ENCODE results near the gene FKRP.

The FKRP gene

DNA sequence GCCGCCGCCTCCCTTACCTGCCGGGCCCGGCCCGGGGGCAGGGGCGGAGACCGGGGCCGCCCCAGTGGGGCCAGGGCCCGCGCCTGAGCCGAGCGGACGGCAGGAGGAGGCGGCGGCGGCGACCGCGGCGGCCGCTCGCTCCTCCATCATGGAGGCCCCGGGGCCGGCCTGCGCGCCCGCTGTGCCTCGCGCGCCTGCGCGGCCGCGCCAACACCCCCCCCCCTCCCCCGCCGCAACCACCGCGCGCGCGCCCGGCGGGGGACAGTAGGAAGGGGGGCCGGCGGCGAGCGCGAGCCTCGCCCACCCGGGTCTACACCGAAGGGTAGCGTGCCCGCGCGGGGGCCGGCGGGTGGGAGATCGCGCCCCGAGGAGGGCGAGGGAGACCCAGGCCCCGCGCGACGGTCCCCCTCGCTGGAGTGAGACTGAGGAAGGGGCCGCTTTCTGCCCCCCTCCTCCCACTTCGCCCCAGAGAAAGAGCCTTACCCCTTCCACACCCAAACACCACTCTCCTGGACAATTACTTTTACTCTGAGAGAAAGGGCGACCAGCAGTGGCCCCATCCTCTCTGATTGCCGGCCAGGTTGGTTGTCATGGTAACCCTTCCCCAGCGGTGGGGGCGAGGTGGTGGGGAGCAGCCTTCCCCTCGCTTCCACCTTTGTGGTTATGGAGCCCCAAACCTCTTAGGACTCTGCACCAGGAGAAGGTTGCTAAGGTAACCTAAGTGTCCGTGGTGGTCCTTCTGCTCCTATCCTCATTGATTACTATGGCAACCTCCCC, 612 bp downstream of the FKRP start, which contains the start of gene STRN4:
Gene STRN4 (minus strand): TSS at position 170 of the 777 bp plus-strand sequence. CDS start 20 bp downstream, at position 150.
- Histone ChIP-seq H3K9ac (ENCODE audit: low read depth, low read length, poor library complexity, severe bottlenecking) (peak within 1 kb of the TSS; percentile 86), H3K4me2 (ENCODE audit: low read depth, low read length, poor library complexity, severe bottlenecking) (peak within 1 kb of the TSS; percentile 94), H3K4me3 (ENCODE audit: low read length, poor library complexity, severe bottlenecking) (peak within 1 kb of the TSS; percentile 82), H3K36me3 (ENCODE audit: insufficient read depth, low read length) (no peaks in the 10 kb centered on the region), H3K9me2 (replicated peaks; ENCODE audit: low read depth, low read length) (no peaks in the 10 kb centered on the region), H3K9me3 (ENCODE audit: insufficient read depth, low read depth, low read length) (no peaks in the 10 kb centered on the region), H3K79me2 (ENCODE audit: insufficient read depth, low read length) (peaks cover 53% of the 10 kb centered on the region), H3F3A (ENCODE audit: low read depth) (0 out of 2 replicates have a peak, but pooled peaks cover 5% of the 10 kb centered on the region), H4K20me1 (ENCODE audit: insufficient read depth, low read length, poor library complexity, severe bottlenecking) (peaks cover 39% of the 10 kb centered on the region), H3K4me1 (ENCODE audit: insufficient read depth, low read length, poor library complexity, severe bottlenecking) (peaks cover 24% of the 10 kb centered on the region), H2AFZ (ENCODE audit: low read length) (peak within 1 kb of the TSS; percentile 89), H3K27me3 (ENCODE audit: insufficient read depth, low read length, poor library complexity, severe bottlenecking) (peaks cover 8% of the 10 kb centered on the region)
- TF ChIP-seq, protein P1, sequence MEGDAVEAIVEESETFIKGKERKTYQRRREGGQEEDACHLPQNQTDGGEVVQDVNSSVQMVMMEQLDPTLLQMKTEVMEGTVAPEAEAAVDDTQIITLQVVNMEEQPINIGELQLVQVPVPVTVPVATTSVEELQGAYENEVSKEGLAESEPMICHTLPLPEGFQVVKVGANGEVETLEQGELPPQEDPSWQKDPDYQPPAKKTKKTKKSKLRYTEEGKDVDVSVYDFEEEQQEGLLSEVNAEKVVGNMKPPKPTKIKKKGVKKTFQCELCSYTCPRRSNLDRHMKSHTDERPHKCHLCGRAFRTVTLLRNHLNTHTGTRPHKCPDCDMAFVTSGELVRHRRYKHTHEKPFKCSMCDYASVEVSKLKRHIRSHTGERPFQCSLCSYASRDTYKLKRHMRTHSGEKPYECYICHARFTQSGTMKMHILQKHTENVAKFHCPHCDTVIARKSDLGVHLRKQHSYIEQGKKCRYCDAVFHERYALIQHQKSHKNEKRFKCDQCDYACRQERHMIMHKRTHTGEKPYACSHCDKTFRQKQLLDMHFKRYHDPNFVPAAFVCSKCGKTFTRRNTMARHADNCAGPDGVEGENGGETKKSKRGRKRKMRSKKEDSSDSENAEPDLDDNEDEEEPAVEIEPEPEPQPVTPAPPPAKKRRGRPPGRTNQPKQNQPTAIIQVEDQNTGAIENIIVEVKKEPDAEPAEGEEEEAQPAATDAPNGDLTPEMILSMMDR (conservative IDR thresholded peaks at IDR 0.05; ENCODE audit: low read length), result no peak
- TF ChIP-seq EZH2phosphoT487 (IDR thresholded peaks at IDR 0.05; ENCODE audit: borderline replicate concordance), result no peak

DNA sequence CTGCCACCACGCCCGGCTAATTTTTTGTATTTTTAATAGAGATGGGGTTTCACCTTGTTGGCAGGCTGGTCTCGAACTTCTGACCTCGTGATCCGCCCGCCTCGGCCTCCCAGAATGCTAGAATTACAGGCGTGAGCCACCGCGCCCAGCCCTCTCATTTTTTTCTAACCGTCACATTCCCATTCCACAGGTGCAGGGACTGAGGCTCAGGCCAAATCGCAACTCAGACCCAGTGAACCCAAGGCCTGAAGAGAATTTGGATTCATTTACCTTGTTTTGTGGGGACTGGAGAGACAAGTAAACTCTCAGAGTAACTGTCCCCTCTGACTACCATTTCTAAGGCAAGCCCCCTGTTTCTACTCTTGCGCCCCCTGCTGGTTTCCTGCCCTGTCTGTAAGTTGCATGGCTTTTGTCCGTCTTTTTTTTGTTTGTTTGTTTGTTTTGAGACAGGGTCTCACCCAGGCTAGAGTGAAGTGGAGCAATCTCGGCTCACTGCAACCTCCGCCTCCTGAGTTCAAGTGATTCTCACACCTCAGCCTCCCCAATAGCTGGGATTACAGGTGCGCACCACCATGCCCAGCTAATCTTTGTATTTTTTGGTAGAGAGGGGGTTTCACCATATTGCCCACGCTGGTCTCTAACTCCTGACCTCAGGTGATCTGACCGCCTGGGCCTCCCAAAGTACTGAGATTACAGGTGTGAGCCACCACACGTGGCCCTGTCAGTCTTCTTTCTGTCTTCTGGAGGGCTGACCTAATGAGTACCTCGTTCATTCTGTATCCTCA, 2.7 kb downstream of the FKRP start:
- Histone ChIP-seq H3K9me3 (ENCODE audit: insufficient read depth, low read depth, low read length) (no peaks in the 10 kb centered on the region), H4K20me1 (ENCODE audit: insufficient read depth, low read length, poor library complexity, severe bottlenecking) (peaks cover 20% of the 10 kb centered on the region), H3K79me2 (ENCODE audit: insufficient read depth, low read length) (peaks cover 32% of the 10 kb centered on the region), H3K9me2 (replicated peaks; ENCODE audit: low read depth, low read length) (no peaks in the 10 kb centered on the region), H3K9ac (ENCODE audit: low read depth, low read length, poor library complexity, severe bottlenecking) (no peak overlapping the region), H3K4me1 (ENCODE audit: insufficient read depth, low read length, poor library complexity, severe bottlenecking) (peaks cover 10% of the 10 kb centered on the region), H3F3A (ENCODE audit: low read depth) (0 out of 2 replicates have a peak, but pooled peaks cover 5% of the 10 kb centered on the region), H3K4me3 (ENCODE audit: low read length, poor library complexity, severe bottlenecking) (no peak overlapping the region), H3K36me3 (ENCODE audit: insufficient read depth, low read length) (no peaks in the 10 kb centered on the region), H3K4me2 (ENCODE audit: low read depth, low read length, poor library complexity, severe bottlenecking) (no peak overlapping the region), H2AFZ (ENCODE audit: low read length) (no peak overlapping the region), H3K27me3 (ENCODE audit: insufficient read depth, low read length, poor library complexity, severe bottlenecking) (peaks cover 8% of the 10 kb centered on the region)
- TF ChIP-seq, protein P1 (conservative IDR thresholded peaks at IDR 0.05; ENCODE audit: low read length), result peak; percentile 87
- TF ChIP-seq EZH2phosphoT487 (IDR thresholded peaks at IDR 0.05; ENCODE audit: borderline replicate concordance), result no peak

DNA sequence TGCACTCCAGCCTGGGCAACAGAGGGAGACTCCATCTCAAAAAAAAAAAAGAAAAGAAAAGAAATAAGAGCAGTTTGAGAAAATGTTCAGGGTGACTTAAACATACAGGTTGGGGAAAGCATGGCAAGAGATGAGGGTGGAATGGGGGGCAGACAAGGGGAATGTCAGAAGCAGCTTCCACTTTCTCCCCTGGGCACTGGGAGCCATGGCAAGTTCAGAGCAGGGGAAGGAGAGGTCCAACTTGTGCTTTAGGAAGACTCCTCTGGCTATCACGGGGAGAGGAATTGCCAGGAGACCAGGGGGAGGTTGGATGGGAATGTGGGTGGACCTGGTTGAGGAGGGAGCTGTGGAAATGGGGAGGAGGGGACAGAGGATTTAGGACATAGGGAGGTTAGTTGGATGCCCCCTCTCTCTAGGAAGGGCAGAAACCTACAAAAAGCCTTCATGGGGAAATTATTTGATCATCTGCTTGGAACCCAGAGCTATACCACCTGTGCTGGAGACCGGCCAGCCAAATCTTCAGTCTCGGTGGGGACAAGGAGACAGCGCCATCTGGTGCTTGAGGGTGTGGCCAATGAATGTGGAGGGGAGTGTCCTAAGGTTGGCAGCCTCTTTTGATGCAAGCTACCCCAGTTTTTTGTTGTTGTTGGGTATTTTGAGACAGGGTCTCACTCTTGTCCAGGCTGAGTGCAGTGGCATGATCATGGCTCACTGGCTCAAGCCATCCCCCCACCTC, 7.7 kb downstream of the FKRP start:
- H3K36me3 ChIP-seq (ENCODE audit: insufficient read depth, low read length), result no peaks in the 10 kb centered on the region
- TF ChIP-seq EZH2phosphoT487 (IDR thresholded peaks at IDR 0.05; ENCODE audit: borderline replicate concordance), result no peak
- TF ChIP-seq, protein P1 (conservative IDR thresholded peaks at IDR 0.05; ENCODE audit: low read length), result peak; percentile 77

More for the DNA sequence above, 7.7 kb downstream of the FKRP start:
- Histone ChIP-seq H3K9me3 (ENCODE audit: insufficient read depth, low read depth, low read length) (no peaks in the 10 kb centered on the region), H3K79me2 (ENCODE audit: insufficient read depth, low read length) (no peaks in the 10 kb centered on the region), H3K4me2 (ENCODE audit: low read depth, low read length, poor library complexity, severe bottlenecking) (no peak overlapping the region), H3F3A (ENCODE audit: low read depth) (no peaks in the 10 kb centered on the region), H3K4me1 (ENCODE audit: insufficient read depth, low read length, poor library complexity, severe bottlenecking) (no peaks in the 10 kb centered on the region), H3K27me3 (ENCODE audit: insufficient read depth, low read length, poor library complexity, severe bottlenecking) (no peaks in the 10 kb centered on the region), H3K9ac (ENCODE audit: low read depth, low read length, poor library complexity, severe bottlenecking) (no peak overlapping the region), H2AFZ (ENCODE audit: low read length) (no peak overlapping the region), H3K9me2 (replicated peaks; ENCODE audit: low read depth, low read length) (no peaks in the 10 kb centered on the region), H4K20me1 (ENCODE audit: insufficient read depth, low read length, poor library complexity, severe bottlenecking) (no peaks in the 10 kb centered on the region), H3K4me3 (ENCODE audit: low read length, poor library complexity, severe bottlenecking) (no peak overlapping the region)

Data from Loucy (cell line).